ENCODE results near the gene TMIGD2.
"Not testable (repeated sequence)": the region's sequence is repeated elsewhere in the genome, so short reads cannot be mapped to it uniquely, and the experiment has no call there.

- TF ChIP-seq CTCF (IDR thresholded peaks at IDR 0.05; ENCODE audit: low read depth, low read length); MAX (IDR thresholded peaks at IDR 0.05; ENCODE audit: low read depth, low read length); POLR2A (IDR thresholded peaks at IDR 0.05; ENCODE audit: extremely low read depth, insufficient read length); MYC (IDR thresholded peaks at IDR 0.05; ENCODE audit: low read depth, low read length): not testable (repeated sequence)
Measured at GRCh38 chr19:4328991-4329681, 26.9 kb upstream of the TMIGD2 start.

Measured in NB4 (cell line).